ENCODE data around the gene SLC22A12. TPM values are rescaled to one million over a fixed set of nuclear protein-coding genes. Genes with fewer than 3 reads are reported as not detected.

The SLC22A12 gene
- total and polyA plus RNA-seq, 2 donors (not counting 3 experiments of a cell fraction or from before 2014, with no cell fraction given) = not detected

- Histone ChIP-seq H3K4me3 (replicated peaks in 1 of 3; ENCODE audit: insufficient read depth in 1 of 3, low read depth in 1 of 3, low read length in 3 of 3) (no peak overlapping the region), H3K4me1 (ENCODE audit: control insufficient read depth, extremely low read depth, insufficient read depth, low read length) (no peaks in the 10 kb centered on the region), H3K9me1 (replicated peaks; ENCODE audit: control insufficient read depth, extremely low read depth, insufficient read depth, low read length) (no peaks in the 10 kb centered on the region), H3K36me3 (ENCODE audit: control insufficient read depth in 2 of 2, extremely low read depth in 1 of 2, insufficient read depth in 2 of 2, low read length in 2 of 2) (no peaks in the 10 kb centered on the region), H3K4me2 (ENCODE audit: insufficient read depth, low read length) (no peak overlapping the region), H3K27ac (ENCODE audit: insufficient read depth, low read depth, low read length) (no peak overlapping the region), H3K27me3 (ENCODE audit: control insufficient read depth in 2 of 2, insufficient read depth in 2 of 2, low read length in 2 of 2) (peaks cover 33 to 42% of the 10 kb centered on the region in 2 experiments), H3K9ac (replicated peaks; ENCODE audit: extremely low read depth, insufficient read depth, low read length) (no peak overlapping the region), H2AFZ (ENCODE audit: low read depth, low read length) (no peak overlapping the region), H3K79me2 (ENCODE audit: control insufficient read depth, insufficient read depth, low read length) (no peaks in the 10 kb centered on the region), H3K9me3 (replicated peaks; ENCODE audit: control insufficient read depth, insufficient read depth, low read length) (no peaks in the 10 kb centered on the region), H4K20me1 (replicated peaks; ENCODE audit: control insufficient read depth, extremely low read depth, insufficient read depth, low read length) (no peaks in the 10 kb centered on the region)
- ChIA-PET CTCF (no interaction called here), POLR2A (no interaction called here)
- no peak for TF ChIP-seq GATA2 (IDR thresholded peaks at IDR 0.05; ENCODE audit: insufficient read depth, insufficient read length, low read depth, low read length)
- TF ChIP-seq POLR2AphosphoS5 (IDR thresholded peaks at IDR 0.05; ENCODE audit: insufficient read depth, low read depth, low read length) = no peak
- TF ChIP-seq JUN (IDR thresholded peaks at IDR 0.05; ENCODE audit: borderline replicate concordance, insufficient read depth, insufficient read length, low read depth) = no peak
- TF ChIP-seq EZH2 (IDR thresholded peaks at IDR 0.05; ENCODE audit: borderline replicate concordance, low read depth, low read length, severe bottlenecking) = peak; percentile 26
- no peak for TF ChIP-seq POLR2A (IDR thresholded peaks at IDR 0.05; ENCODE audit: low read depth, low read length)
- DNase-seq (ENCODE audit: low read depth, low spot score) (no peak), FAIRE-seq (no peak)
- intact Hi-C loops (cut with micrococcal nuclease) = loop anchor here (5.0 kb wide), 1 partner anchor 70 kb away; no protein-coding TSS in a partner anchor
- no TSS peak for BruUV-seq (replicated peaks)
- dilution Hi-C loops (cut with MboI; ENCODE audit: extremely low pct_ligation_motif_present, low sequenced_read_pairs) = loop anchor here (25.0 kb wide), 1 partner anchor 125 kb away; no protein-coding TSS in a partner anchor
Measured at GRCh38 chr11:64637334-64638017, 46.5 kb downstream of the SLC22A12 start.

- no peak for FAIRE-seq
Measured at GRCh38 chr11:64638018-64638665, 47.1 kb downstream of the SLC22A12 start.

More at GRCh38 chr11:64638018-64638665, 47.1 kb downstream of the SLC22A12 start:
- no peak overlapping the region for H2AFZ ChIP-seq (ENCODE audit: low read depth, low read length)
- dilution Hi-C loops (cut with MboI; ENCODE audit: extremely low pct_ligation_motif_present, low sequenced_read_pairs) (loop anchor here (25.0 kb wide), 1 partner anchor 126 kb away; no protein-coding TSS in a partner anchor), intact Hi-C loops (cut with micrococcal nuclease) (loop anchor here (5.0 kb wide), 1 partner anchor 71 kb away; no protein-coding TSS in a partner anchor)
- H3K9me1 ChIP-seq (replicated peaks; ENCODE audit: control insufficient read depth, extremely low read depth, insufficient read depth, low read length) = no peaks in the 10 kb centered on the region
- DNase-seq (ENCODE audit: low read depth, low spot score) = no peak
- no peaks in the 10 kb centered on the region for H3K4me1 ChIP-seq (ENCODE audit: control insufficient read depth, extremely low read depth, insufficient read depth, low read length)
- POLR2A ChIA-PET = no interaction called here
- TF ChIP-seq FOS (IDR thresholded peaks at IDR 0.05; ENCODE audit: borderline replicate concordance, insufficient read depth, low read length) (no peak), EZH2 (IDR thresholded peaks at IDR 0.05; ENCODE audit: borderline replicate concordance, low read depth, low read length, severe bottlenecking) (peak; percentile 30)
- no peak overlapping the region for H3K4me2 ChIP-seq (ENCODE audit: insufficient read depth, low read length)
- H4K20me1 ChIP-seq (replicated peaks; ENCODE audit: control insufficient read depth, extremely low read depth, insufficient read depth, low read length) = no peaks in the 10 kb centered on the region
- H3K79me2 ChIP-seq (ENCODE audit: control insufficient read depth, insufficient read depth, low read length) = no peaks in the 10 kb centered on the region
- H3K4me3 ChIP-seq (replicated peaks in 1 of 3; ENCODE audit: insufficient read depth in 1 of 3, low read depth in 1 of 3, low read length in 3 of 3) = no peak overlapping the region
- H3K36me3 ChIP-seq (ENCODE audit: control insufficient read depth in 2 of 2, extremely low read depth in 1 of 2, insufficient read depth in 2 of 2, low read length in 2 of 2) = no peaks in the 10 kb centered on the region
- no peaks in the 10 kb centered on the region for H3K9me3 ChIP-seq (replicated peaks; ENCODE audit: control insufficient read depth, insufficient read depth, low read length)
- H3K9ac ChIP-seq (replicated peaks; ENCODE audit: extremely low read depth, insufficient read depth, low read length) = no peak overlapping the region
- no TSS peak for BruUV-seq (replicated peaks)
- CTCF ChIA-PET = interaction anchor here (1.7 kb wide), 1 partner anchor 12 kb away, joined by 5 read pairs; no protein-coding TSS in a partner anchor
- peaks cover 37 to 48% of the 10 kb centered on the region in 2 experiments for H3K27me3 ChIP-seq (ENCODE audit: control insufficient read depth in 2 of 2, insufficient read depth in 2 of 2, low read length in 2 of 2)
- H3K27ac ChIP-seq (ENCODE audit: insufficient read depth, low read depth, low read length) = no peak overlapping the region
